M059J (cell line): Measurements from ENCODE around the gene CTXN1. TPM values are rescaled to one million over a fixed set of nuclear protein-coding genes. Genes with fewer than 3 reads are reported as not detected.

Experiments used
- DNase-seq: peaks from one replicate; pipeline ENCODE4 v3.0.0-alpha.2; 2012; ENCODE audit warnings: low read depth
- total RNA-seq: library from RNA; depleted of rRNA; stranded (reverse); fragments of >200 nt; shearing (Covaris generic); gene quantifications from 2 replicates; pipeline ENCODE4 v1.2.3, GENCODE V29; 2014

Gene CTXN1
- total RNA-seq, 1 experiment from 2014 or later: 6.7 TPM

GRCh38 chr19:7915250-7916102, 10.5 kb downstream of the CTXN1 start:
- DNase-seq: no peak

DNA sequence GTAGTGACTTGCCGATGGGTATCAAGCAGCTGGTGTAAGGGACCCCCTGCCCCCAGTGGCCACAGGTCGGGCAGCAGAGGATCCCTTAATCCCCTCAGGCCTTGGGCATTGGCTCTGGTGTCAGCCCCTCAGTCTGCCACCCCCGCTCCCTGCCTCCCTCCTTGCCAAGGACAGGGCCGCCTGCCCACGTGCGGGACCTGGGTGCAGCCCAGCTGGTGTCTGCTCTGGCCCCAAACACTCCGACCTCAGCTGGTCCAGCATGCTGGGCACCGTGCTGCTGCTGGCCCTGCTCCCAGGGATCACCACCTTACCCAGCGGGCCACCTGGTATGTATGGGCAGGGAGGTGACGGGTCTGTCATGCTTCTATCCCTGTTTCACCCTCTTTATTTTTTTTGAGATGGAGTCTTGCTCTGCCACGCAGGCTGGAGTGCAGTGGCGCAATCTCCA, 11.3 kb downstream of the CTXN1 start, which contains the start of gene TGFBR3L:
TGFBR3L (plus strand) TSS at position 233 of the 448 bp plus-strand sequence.
- no peak for DNase-seq

GRCh38 chr19:7914099-7914498, 11.8 kb downstream of the CTXN1 start:
- DNase-seq: no peak

GRCh38 chr19:7913652-7914051, 12.3 kb downstream of the CTXN1 start:
- no peak for DNase-seq

DNA sequence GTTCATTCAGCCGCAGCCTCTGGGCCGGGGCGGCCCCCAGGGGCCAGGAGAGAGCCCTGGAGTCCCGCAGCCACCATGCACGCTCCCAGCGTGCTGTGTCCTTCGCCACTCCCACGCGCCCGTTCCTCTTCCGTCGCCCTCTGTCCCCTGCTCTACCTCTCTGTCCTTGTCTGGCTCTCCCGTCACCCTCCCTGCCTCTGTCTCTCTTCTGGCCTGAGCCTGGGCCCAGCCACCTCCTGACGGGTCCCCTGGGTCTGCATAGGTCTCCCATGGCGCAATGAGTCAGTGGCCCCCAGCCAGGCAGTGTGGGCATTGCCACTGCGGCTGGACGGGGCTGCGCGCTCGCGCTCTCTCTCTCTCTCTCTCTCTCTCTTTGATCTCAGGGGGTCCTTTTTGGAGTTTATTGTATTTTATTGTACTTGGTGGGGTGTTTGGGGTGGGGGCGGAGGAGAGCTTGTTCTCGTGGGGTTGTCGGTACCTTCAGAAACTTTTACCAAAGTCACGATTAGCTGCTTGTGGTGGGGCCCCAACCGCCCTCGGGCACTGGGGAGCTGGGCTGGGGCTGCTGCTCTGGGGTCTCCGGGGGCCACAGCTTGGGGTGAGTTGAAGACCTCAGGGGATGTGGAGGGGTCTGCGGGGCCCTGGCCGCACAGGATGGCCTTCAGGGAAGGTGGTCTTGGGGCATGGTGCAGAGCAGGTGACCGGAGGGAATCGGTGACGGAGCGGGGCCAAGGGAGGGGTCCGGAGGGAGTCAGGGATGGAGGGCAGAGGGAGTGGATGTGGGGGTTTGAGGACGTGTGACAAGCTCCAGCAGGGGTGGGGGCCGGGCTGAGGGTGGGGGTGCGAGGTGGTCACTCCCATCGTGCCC, 13.0 kb downstream of the CTXN1 start:
- DNase-seq: no peak

- DNase-seq: no peak
Measured at GRCh38 chr19:7912144-7912696, 13.7 kb downstream of the CTXN1 start.

DNA sequence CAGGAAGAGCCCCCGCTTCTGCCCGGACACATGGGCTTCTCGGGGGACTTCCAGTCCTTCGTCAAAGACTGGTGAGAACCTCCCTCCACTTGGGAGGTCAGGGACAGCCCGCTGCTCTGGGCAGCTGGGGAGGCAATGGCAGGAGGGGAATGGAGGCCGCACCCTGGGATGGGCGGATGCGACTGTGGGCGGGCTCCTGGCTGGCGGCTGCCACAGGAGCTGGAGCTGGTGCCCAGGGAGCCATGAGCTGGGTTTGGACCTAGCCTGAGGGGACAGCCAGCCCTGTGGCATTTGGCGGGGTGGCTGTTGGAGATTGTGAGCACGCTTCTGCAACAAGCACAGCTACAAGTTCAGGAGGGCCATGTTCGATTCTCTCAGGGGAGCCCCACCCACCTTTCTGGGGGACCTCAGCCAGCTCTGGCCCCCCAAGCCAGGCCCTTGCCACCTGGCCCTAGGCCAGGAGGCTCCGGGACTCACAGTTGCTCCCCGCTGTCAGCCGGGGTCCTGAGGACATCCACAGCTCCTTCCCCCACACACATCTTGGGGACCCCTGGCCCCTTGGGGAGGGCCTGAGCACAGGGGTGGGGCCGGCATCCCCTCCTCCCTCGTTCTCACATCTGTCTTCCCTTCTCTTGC, 14.3 kb downstream of the CTXN1 start:
- no peak for DNase-seq

GRCh38 chr19:7910321-7911161, 15.4 kb downstream of the CTXN1 start:
- DNase-seq: no peak

GRCh38 chr19:7909471-7910067, 16.4 kb downstream of the CTXN1 start:
- no peak for DNase-seq

GRCh38 chr19:7908742-7909461, 17.0 kb downstream of the CTXN1 start:
- DNase-seq: no peak

GRCh38 chr19:7908078-7908699, 17.7 kb downstream of the CTXN1 start:
- DNase-seq: no peak

DNA sequence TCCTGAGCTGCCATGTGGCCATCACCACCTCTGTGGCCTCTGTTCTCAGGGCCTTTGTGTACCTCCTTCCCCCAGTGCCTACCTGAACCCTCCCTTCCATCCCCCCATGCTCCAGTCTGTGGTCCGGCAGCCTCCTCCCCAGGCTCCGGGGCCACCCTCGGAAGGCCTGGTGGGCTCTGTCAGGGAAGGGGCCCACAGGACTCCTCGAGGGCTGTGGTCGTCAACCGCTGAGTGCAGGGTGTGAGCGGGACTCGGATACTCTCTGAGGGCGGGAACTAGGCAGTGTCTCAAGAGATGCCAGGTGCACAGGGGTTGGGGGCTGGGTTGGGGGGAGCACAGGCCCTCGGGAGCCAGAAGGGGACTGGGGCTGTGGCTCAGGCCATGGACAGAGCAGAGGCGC, 18.4 kb downstream of the CTXN1 start:
- no peak for DNase-seq

DNA sequence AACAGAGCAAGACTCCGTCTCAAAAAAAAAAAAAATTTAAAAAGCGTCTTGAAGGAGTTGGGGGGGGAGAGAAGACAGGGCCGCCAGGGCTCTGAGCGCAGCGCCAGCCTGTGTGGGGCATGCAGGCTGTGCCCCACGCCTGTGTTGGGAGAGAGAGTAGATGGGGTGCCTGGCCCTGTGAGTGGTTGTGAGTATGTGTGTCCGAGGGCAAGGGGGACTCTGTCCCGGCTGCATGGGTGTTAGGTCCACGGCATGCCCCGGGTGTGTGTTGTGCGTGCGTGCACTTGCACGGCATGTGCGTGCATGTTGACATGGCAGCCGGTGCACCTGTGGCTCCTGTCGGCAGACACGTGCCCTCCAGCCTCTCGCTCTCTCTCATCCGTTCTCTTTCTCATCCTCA, 18.8 kb downstream of the CTXN1 start:
- DNase-seq: no peak

- no peak for DNase-seq
Measured at GRCh38 chr19:7905859-7906258, 20.1 kb downstream of the CTXN1 start.

DNA sequence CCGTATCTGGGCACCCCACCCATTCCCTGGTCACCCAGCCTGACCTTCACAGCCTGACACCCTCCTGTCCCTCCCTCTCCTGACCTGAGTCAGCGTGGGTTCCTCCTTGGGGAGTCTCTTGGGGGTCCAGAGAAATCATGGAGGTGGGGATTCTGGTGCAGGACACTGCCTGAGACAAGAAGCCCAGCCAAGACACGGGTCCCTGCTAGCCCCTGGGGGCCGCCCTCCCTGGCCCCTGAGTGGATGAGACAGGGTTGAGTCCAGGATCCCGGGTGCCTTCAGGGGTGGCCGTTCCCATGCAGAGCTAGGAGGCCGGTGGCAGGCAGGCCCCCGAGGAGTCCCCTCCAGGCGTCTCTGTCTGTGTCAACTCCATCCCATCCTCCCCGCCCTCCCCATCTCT, 20.7 kb downstream of the CTXN1 start:
- DNase-seq: no peak

- no peak for DNase-seq
Measured at GRCh38 chr19:7904074-7905020, 21.6 kb downstream of the CTXN1 start.

DNA sequence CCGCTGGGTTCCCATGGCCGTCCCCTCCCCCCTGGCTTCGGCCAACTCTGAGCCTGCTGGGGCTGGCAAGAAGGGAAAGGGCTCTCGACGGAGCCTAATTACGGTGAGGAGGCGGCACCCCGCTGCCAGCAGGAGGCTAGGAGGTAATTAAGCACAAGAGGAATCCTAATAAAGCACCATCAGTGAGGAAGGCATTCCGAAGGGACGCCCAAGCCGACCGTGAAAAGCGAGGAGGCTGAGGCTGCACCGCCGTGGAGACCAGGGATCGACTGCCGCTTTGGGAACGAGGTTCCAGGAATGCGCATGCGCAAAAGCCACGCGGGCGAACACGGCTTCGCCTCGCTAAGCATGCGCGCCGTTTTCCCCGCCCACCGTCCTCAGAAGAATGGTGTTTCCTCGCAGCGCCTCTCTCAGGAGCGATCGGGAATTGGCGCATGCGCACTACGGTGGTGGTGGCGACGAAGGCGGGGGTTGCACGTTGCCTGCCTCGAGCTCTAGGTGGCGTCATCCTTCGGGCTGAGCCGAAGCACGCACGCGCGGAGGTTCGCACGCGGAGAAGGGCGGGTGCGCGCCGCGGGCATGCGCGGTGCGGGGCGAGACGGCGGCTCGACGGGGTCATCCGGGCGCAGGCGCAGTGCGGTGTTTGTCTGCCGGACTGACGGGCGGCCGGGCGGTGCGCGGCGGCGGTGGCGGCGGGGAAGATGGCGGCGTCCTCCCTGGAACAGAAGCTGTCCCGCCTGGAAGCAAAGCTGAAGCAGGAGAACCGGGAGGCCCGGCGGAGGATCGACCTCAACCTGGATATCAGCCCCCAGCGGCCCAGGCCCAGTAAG, 22.5 kb downstream of the CTXN1 start, which contains the start of gene MAP2K7:
MAP2K7 (plus strand) TSS at position 634 of the 830 bp plus-strand sequence; CDS start at position 702, 68 bp downstream.
- DNase-seq: peak; percentile 98
